Measurements from ENCODE around the gene NEURL1B.
"Not testable (repeated sequence)": the region's sequence is repeated elsewhere in the genome, so short reads cannot be mapped to it uniquely, and the experiment has no call there.

NEURL1B gene

DNA sequence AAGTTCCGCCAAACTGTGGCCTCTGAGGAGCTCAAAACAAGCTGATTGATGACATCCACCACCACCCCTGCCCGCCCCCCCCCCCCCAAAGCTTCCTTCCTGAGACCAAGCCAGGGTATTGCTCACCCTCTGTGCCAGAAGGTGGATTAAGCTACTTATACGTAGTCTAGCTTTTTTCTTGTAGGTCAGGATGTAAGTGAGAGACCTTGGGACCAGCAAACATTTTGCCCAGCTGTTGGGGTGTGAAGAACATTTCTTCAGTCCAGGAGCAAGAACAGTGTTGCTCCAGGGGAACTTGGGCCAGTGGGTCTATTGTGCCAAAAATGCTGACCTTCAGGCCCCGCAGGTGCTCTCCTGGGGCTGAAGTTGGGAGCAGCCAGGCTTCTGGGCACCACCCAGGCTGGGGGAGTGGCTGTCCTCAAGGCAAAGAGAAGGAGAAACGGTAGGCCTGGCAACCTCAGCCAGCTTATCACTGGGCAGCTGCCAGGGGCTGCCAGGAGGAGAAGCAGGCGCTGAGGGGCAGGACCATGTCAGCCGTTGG, 18.0 kb downstream of the NEURL1B start:
- DNase-seq = no peak

DNA sequence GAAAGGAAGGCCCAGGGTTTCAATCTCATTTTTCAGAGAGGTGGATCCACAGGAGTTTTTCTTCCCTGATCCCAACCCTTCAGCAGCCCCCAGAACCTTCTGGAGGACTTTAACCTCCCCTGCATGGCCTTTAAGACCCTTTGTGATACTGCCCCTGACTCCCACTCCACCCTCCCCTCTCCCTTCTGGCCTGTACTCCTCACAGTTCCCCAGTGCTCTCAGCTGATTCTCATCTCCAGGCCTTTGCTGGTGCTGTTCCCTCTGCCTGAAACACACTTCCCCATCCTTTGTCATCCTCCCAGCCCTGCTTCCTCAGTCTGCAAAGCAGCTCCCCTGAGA, 18.5 kb downstream of the NEURL1B start:
- no peak for DNase-seq

DNA sequence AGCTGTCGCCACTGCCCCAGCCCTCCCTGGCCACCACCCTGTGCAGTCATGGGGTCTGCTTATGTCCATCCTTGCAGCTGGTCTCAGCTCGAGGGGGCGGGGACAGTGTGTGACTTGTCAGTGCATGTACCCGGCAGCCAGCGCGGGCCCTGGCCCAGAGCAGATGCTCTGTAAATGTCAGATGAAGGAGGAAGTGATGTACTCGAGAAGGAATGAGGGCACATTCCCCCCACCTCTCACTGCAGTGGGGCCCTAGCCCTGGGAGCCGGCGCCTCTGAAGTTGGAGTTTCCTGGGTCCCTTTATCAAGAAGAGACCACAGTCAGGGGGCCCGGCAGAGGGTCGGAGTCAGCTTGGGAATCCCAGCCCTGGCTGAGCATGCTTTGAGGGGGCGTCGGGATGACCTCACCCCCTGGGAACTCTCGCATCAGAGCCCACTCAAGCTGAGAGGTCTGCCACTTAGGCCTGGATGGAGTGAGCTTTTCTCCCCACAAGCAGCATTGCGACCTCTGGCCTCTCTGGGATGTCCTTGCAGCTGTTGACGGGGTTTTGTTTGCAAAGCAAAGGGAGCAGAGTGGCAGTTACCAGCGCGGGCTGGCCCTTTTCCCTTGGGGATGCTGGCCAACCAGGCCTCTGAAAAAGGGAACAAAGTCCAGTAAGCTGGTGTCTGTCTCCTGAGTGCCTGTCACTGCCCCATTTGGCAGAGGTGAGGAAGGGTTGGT, 19.0 kb downstream of the NEURL1B start:
- DNase-seq = no peak

DNA sequence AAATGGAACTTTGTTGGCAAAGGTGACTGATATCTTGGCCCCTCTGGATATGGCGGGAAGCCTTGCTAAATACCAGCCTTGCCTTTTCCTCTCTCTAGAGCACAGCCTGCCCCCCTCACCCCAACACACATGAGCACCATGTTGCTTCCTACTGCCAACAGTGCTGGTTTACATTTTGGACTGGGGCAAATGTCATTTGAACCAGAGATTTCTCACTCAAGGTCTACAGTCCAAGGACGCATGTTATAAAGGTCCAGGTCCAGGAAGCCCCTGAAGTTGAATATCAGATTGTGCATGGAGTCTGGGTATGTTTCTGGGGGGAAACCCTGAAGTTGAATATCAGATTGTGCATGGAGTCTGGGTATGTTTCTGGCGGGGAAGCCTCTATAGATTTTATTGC, 19.9 kb downstream of the NEURL1B start:
- no peak for DNase-seq

DNA sequence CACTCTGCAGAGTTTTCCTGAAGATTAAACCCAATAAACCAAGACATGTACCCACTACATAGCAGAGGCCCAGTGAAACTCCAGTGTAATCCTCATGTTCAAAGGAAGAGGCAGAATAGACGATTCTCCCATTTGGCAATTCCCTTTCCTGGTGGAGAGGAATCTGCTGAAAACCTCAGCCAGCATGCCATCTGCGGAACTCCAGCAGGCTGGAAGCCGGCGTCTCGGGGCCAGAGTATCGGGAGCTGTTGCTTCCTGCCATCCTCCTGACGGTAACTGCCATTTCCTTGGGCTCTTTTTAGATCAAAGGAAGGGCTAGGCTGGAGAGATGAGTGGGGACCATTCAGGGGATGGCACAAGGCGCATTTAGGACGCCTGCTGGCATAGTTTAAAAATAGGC, 20.5 kb downstream of the NEURL1B start:
- no peak for DNase-seq

DNA sequence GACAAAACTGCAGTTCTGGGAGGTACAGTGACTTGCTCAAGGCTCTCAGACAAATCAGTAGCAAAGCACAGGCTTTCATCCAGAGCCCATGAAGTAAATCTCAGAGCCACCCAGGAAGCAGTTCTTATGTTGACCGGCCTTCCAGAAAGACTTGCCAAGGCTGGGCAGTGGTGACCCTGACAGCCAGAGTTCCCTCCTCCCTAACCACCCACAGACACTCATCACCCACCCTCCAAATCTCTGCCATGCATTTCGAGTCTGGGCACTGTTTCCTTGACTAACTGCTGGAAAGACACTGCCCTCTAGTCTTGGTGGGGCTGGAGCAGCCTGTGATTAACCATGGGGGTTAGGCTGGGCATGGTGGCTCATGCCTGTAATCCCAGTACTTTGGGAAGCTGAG, 21.5 kb downstream of the NEURL1B start:
- no peak for DNase-seq

DNA sequence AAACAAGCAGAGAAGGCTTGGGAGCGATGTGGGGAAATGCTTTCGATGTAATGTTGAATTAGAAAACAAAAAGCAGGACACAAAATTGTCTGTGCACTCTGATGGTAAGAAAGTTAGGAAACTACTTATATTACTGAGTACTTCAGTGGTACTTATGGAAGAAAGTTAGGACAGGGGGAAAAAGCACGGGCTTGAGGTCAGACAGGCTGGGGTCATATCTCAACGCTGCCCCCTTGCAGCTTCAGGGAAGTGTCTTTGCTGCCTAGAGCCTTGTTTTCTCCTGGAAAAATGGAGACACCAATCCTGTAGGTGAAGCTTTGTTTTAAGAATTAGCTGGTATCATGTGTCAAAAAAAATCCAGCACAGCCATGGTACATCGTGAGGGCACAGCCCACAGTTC, 23.0 kb downstream of the NEURL1B start:
- no peak for DNase-seq

DNA sequence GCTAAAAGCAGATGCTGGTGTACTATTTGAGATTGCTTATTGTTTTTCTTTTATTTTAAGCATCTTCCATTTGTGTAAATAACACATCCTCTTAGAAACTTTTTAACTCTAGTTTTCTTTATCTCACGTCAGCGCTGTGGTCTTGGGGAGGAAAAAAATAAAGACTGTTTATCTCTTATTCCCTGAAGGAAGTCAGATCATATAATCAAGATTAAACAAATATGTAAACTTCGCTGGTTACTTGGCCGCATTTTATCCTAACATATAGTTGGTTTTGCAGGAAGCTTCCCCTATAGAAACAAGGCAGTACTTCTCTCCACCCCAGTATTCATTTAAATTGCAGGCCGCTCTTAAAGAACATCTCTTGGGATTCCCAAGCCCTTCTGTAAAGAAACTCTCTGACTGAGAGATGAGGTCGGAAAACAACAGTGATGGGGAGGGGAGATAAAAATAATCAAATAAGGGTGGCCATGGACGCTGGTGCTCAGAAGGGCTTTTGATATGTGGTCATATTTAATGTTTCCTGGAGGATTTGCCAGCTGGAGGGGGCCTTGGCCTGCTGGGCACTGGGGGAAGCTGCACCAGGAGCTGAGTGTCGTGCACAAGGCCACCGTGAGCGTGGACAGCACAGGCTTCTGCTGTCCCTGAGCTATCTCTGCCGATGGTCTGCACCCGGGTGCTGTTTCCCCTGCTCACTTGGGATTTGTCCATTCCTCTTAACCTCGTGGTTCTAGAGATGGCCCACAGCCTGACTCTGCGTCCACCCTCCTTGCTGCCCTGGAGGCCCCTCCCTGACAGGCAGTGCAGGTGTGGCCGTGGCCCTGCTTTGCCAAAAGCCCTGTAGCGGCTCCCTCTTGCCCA, 23.8 kb downstream of the NEURL1B start:
- no peak for DNase-seq

DNA sequence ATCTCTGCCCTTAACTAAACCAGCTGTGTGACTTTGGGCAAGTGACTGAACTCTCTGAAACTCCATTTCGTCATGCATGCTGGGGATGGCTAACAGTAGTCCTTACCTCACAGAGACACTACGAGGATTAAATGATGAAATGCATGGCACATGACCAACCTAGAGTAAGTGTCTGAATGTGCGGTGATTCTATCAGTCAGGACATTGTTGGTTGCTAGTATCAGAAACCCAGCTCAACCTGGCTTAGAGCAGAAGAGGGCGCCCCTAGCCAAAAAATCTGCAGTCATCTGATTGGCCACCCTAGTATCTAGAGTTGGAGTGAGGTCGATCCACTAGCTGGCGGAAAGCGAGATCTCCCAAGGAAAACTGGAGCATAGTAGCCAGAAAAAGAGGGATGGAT, 25.2 kb downstream of the NEURL1B start:
- DNase-seq = no peak

DNA sequence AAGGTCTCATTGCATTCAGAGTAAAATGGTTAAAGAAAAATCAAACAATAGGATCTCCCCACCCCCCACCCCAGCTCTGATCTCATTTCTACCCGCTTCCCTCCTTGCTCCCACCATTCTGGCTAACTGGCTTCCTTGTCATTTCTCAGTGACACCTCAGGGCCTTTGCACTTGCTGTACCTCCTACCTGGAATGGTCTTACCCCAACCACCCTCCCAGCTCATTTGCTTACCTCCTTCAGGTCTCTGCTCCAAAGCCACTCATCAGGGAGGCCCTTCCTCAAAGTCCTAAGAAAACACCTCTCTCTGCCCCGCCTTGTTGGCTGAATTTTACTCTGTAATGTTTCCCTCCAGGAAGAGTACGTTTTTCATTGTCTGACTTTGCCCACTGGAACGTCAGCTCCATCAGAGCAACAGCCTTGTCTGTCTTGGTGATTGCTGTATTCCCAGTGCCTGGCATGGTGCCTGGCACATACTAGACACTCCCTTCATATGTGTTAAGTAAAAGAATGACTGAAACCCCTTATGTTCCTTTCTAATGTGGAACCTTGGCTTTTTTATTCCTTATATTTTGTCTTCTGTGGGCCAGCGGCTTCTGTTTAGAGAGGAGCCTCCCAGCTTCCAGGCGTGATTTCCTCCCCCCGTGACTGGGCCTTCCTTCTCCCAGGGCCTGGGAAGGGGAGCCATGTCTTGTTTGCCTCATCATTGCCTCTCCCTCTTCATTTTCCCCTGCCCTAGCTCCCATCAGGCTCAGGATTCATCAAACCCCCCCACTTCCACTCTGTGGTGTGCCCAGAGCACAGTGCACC, 26.9 kb downstream of the NEURL1B start:
- DNase-seq = no peak

DNA sequence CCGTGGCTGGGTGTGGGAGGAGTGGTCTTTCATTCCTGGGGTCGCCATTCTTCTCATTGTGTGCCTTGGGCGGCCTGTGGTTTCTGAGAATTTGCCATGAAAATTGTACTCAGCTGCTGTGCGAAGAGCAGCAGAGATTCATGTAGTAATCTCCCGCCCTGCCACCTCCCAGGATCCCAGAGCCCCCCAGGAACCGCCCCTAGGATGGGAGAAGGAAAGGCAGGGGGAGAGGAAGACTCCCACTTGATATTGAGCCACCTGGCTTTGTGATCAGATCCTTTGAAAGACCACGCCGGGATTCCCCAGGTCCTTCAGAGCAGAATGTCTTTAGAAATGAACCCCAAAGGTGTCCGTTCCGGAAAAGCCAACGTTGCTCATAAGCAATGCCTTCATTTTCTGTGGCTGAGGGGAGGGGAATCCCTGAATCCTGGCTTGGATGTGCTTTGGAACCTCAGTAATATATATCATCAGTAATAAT, 27.6 kb downstream of the NEURL1B start:
- no peak for DNase-seq

DNA sequence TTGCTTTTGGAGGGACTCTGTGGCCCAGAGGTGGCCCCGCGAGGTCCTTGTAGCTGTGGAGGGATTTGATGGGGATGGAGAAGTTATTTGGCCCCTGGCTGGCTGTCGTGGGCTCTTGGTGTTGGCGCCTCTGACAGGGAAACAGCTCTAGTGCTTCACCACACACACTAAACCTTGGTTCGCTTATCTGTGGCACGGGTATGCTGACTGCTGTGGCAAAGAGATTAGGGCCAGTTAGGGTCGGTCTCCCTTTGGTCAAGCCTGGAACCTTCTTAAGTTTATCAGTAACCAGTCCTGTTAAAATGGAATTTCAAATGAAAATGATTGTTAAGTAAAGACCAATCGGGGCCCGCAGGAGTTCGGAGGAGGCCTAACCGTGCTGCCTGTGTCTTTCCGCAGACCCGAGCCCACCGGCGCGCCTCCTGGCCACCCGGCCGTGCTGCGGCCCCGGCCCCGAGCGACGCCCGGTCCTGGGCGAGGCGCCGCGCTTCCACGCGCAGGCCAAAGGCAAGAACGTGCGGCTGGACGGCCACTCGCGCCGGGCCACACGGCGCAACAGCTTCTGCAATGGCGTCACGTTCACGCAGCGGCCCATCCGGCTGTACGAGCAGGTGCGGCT, 28.4 kb downstream of the NEURL1B start:
- DNase-seq = no peak

DNA sequence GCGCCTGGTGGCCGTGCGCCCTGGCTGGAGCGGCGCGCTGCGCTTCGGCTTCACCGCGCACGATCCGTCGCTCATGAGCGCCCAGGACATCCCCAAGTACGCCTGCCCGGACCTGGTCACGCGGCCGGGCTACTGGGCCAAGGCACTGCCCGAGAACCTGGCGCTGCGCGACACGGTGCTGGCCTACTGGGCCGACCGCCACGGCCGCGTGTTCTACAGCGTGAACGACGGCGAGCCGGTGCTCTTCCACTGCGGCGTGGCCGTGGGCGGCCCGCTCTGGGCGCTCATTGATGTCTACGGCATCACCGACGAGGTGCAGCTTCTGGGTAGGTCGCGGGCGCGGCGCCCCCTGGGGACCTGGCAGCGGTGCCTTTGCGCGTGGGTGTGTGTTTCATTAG, 28.9 kb downstream of the NEURL1B start:
- DNase-seq = no peak

DNA sequence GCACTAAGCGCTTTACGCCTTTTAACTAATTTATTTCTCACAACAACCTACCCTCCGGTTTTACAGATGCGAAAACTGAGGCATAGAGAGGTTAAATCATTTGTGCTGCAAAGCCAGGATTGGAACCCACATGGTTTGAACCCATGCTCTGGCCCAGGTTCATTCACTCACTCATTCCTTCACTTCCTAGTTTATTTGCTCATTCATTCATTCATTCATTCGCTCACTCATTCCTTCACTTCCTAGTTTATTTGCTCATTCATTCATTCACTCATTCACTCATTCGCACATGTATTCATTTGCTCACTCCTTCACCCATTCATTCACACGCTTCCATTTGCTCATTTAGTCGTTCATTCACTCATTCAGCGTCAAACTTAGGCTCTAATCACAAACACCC, 29.4 kb downstream of the NEURL1B start:
- no peak for DNase-seq

DNA sequence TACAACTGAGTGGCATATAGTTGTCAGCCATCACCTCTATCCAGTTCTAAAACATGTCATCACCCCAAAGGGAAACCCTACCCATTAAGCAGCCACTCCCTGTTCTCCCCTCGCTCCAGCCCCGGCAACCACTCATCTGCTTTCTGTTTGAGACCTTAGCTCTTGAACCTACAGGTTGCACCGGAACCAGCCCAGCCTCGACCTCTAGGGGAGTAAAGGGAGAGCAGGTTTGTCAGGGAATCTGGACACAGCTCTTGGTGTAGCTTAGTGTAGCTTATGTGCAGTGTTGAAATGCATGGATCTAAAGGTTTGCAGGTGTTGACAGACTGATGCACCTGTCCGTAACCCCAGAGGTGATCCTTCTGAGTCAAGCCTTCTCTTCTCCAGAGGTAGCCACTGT, 30.0 kb downstream of the NEURL1B start:
- no peak for DNase-seq

DNA sequence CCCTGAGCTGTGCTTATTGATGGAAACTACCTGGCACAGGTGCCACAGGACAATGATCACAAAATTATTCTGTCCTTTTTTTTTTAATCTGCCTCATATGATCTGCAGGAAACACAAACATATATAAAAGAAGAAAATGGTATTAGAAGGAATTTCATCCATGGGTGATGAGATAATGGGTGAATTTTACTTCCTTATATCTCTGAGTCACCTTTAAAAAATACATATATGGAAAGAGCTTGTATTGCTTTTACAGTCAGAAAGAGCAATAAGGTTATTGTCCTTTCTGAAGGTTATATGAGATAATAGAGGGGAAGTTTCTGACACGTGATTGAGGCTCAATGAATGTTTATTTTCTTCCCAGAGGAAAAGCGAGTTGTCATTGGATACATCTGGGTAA, 31.6 kb downstream of the NEURL1B start:
- DNase-seq = no peak

DNA sequence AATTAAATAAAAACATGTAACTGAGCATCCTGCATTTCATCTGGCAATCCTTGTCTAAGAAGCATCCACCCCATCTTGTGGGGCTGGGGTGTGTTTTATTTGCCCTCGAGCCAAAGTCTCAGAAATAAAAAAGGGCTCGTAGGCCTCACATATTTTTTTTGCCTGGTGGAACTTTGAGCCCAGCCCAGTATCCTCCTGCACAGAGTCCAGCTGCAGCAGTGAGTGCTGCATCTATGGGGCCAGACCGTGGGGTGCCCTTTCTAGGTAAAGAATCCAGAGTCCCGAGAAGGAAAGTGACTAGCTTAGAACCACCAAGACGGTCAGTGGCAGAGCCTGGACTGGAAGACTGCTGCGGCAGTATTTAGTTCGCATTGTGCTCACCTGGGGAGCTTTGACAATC, 33.1 kb downstream of the NEURL1B start:
- no peak for DNase-seq

DNA sequence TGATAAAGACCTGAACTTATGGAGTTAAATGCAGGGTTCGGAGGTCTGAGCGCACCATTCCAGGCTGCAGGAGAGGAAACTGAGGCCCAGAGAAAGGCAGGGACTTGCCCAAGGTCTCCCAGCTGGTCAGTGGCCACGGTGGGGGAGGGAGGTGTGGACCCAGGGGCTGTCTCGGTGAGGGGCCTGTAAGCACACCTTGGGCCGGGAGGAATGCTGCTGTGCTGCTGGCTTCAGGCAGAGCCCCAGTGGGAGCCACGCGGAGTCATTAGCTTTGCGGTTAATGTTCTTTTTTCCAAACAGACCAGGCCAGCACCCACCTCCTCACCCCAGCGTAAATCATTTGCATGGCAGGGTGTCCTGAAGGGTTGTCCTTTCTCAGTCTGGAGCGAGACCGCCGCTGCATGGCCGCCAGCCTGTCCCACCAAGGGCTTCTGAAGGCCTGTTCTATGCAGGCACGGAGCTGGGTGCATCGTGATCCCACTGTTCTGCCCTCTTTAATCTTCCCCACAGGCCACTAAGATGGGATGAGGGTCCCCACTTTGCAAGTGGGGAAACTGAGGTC, 35.9 kb downstream of the NEURL1B start:
- no peak for DNase-seq

DNA sequence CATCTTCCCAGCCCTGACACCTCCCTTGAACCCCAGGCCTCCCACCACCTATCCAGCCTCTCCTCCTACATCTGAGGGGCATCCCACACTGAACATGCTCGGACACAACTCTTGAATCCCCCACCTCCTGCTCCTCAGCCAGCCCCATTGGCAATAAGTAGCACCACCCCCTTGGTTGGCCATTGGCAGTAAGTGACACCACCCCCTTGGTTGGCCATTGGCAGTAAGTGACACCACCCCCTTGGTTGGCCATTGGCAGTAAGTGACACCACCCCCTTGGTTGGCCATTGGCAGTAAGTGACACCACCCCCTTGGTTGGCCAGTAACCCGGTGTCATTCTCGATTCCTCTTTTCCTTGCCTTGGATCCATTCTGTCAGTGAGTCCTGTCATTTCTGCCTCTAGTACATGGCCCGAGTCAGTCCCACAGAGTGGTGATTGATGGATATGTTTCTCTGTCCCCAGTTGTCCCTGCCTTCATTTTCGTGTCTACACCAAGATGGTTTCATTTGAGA, 37.4 kb downstream of the NEURL1B start:
- not testable (repeated sequence) for DNase-seq

DNA sequence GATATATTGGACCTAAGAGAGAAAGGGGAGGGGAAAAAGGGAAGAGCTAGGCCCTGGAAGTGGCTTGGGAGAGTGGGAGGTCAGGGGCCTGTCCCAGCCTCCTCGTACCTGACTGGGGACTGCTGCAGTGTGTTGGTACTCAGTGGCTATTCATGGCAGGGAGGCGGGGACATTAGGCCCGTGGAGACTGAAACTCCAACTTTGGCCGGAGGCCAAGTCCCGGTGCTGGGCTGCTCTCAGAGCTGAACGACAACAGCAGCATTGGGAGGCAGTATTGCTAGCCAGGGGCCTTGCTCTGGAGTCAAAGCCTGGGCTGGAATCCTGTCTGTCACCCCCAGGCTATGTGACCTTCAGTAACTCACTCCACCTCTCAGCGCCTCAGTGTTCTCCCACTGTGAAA, 37.8 kb downstream of the NEURL1B start:
- no peak for DNase-seq

DNA sequence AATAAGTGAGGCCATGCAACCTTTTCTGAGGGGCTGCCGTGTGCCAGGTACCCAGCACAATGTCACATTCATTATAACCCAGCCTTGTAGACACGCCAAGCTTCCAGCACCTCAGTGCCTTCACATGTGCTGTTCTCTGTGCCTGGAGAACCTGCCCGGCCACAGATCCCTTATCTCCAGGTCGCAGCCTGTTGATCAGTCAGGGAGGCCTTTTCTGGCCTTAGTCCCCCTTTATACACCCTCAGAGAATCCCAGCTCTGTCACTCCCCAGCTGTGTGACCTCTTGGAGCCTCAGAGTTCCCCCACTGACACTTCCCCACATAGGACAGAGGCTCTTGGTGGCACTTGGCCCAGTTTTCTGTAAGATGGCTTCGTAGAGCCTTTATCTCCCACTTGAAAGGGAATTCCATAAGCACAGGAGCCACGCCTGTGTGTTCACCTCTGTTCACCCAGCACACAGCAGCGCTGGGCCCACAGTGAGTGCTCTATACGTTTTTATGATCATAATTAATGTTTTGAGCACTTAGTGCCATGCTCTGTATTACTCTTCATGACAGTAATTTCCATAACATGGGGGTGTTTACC, 38.7 kb downstream of the NEURL1B start:
- no peak for DNase-seq

DNA sequence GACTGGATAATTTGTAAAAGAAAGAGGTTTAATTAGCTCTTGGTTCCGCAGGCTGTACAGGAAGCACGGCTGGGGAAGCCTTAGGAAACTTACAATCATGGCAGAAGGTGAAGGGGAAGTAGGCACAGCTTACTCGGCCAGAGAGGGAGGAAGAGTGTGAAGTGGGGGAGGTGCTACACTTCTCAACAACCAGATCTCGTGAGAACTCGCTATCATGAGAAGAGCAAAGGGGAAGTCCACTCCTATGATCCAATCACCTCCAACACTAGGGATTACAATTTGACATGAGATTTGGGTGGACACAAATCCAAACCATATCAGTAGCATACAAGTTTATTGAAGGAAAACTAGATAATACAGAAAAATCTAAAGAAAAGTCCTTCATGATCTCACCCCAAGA, 39.9 kb downstream of the NEURL1B start:
- no peak for DNase-seq

Measured in COR-L47 (cell line).